ENCODE measurements around the gene TLCD1.

DNA sequence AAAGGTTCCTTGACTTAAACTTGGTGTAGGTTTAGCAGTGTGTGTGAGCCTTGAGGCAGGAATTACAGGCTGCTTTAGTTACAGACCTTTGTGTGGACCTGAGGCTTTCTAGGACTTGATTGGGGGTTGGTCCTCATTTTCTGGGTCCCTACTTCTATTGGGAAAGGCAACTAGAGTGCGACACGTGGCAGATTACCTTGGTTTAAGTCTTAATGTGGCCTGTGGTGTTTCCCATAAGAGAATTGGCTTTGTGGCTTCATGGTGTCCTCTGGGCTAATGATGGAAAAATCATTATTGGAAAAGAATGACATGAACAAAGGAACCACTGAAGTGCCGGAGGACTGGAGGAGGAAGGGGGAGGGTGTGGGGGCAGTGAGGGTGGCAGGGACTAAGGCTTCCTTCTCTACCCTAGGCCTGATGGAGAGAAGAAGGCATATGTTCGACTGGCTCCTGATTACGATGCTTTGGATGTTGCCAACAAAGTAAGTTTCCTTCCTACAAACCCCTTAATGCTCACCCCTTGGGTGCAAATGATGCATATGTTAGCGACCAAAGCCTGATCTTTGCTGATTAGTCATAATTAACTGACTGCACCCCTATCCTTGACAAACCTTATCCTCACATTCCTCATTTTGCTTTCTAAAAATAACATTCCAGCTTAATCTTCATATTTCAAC is 2.7 kb downstream of the TLCD1 start:
- TF ChIP-seq POLR2A (IDR thresholded peaks at IDR 0.05; ENCODE audit: low read length) = no peak
- TF ChIP-seq GATA1 (IDR thresholded peaks at IDR 0.05; ENCODE audit: low read depth, low read length) = no peak
